Fibroblast of lung (primary cell): ENCODE results near the gene CRACR2B. TPM values are rescaled to one million over a fixed set of nuclear protein-coding genes. Genes with fewer than 3 reads are reported as not detected.

Experiments used
- DNase-seq, 2 donors: peaks; one replicate each; pipeline versions ENCODE4 v3.0.0 to v3.0.0-alpha.2; 2010; ENCODE audit warnings: low read depth in 2 of 2
- H2AFZ ChIP-seq: 2 replicates; pipeline ENCODE4 v1.5.1; 2012; ENCODE audit warnings: low read length, control low read depth, inconsistent platforms
- H3K27ac ChIP-seq: 2 replicates; pipeline ENCODE4 v1.5.1; 2011; ENCODE audit warnings: low read length, control low read depth; ENCODE audit not compliant: insufficient read depth
- H3K27me3 ChIP-seq: 2 replicates; pipeline ENCODE4 v1.5.1; 2011; ENCODE audit warnings: mild to moderate bottlenecking, low read length; ENCODE audit not compliant: control insufficient read depth, insufficient read depth
- H3K36me3 ChIP-seq: 2 replicates; pipeline ENCODE4 v1.5.1; 2011; ENCODE audit warnings: low read length; ENCODE audit not compliant: control insufficient read depth, insufficient read depth
- H3K4me1 ChIP-seq: 2 replicates; pipeline ENCODE4 v1.5.1; 2011; ENCODE audit warnings: low read length; ENCODE audit not compliant: control insufficient read depth, insufficient read depth; ENCODE audit errors: extremely low read depth
- H3K4me2 ChIP-seq: 2 replicates; pipeline ENCODE4 v1.5.1; 2011; ENCODE audit warnings: low read length, control low read depth; ENCODE audit not compliant: insufficient read depth; ENCODE audit errors: extremely low read depth
- H3K4me3 ChIP-seq, 4 experiments: fragments of 200-600 bp in 1 of 4; sonication (generic) in 1 of 4; replicated peaks in 1 of 4; 2 replicates each; pipeline ENCODE4 v1.5.1; 2011 to 2016; ENCODE audit warnings: low read length in 4 of 4, low read depth in 3 of 4, mild to moderate bottlenecking in 3 of 4, control low read depth in 2 of 4, inconsistent platforms in 1 of 4, mixed read lengths in 1 of 4; ENCODE audit not compliant: insufficient read depth in 1 of 4; ENCODE audit errors: control extremely low read depth in 1 of 4
- H3K79me2 ChIP-seq: 2 replicates; pipeline ENCODE4 v1.5.1; 2012; ENCODE audit warnings: mild to moderate bottlenecking, low read length, inconsistent platforms; ENCODE audit not compliant: control insufficient read depth, insufficient read depth
- H3K9ac ChIP-seq: 2 replicates; pipeline ENCODE4 v1.5.1; 2011; ENCODE audit warnings: mild to moderate bottlenecking, low read length, control low read depth; ENCODE audit not compliant: insufficient read depth
- H3K9me3 ChIP-seq: 2 replicates; pipeline ENCODE4 v1.5.1; 2012; ENCODE audit warnings: low read depth, low read length; ENCODE audit not compliant: control insufficient read depth, insufficient read depth
- H4K20me1 ChIP-seq: 2 replicates; pipeline ENCODE4 v1.5.1; 2011; ENCODE audit warnings: low read length; ENCODE audit not compliant: control insufficient read depth, insufficient read depth; ENCODE audit errors: extremely low read depth
- CTCF ChIP-seq, 2 donors: IDR thresholded peaks in 1 of 2; conservative IDR thresholded peaks in 1 of 2; 1 replicate in 1 of 2; 2 replicates in 1 of 2; pipeline ENCODE4 v1.5.1; 2011 to 2012; ENCODE audit warnings: low read length in 2 of 2, control low read depth in 1 of 2, inconsistent platforms in 1 of 2, low read depth in 1 of 2, mild to moderate bottlenecking in 1 of 2
- EZH2 ChIP-seq: IDR thresholded peaks from 2 replicates; pipeline ENCODE4 v1.5.1; 2012; ENCODE audit warnings: low read length, control low read depth, mild to moderate bottlenecking; ENCODE audit errors: missing control alignments
- polyA plus RNA-seq, 2 donors: library from polyadenylated mRNA; depleted of rRNA in 1 of 2; stranded (reverse) in 1 of 2; unstranded in 1 of 2; fragments of >200 nt; gene quantifications; 2 replicates each; pipeline ENCODE4 v1.2.1, GENCODE V29; 2011 to 2012; ENCODE audit warnings: missing spikeins in 1 of 2
- total RNA-seq: library from RNA; depleted of rRNA; stranded (reverse); fragments of >200 nt; gene quantifications from 2 replicates; pipeline ENCODE4 v1.2.1, GENCODE V29; 2014

Gene CRACR2B
- total and polyA plus RNA-seq, 2 donors (not counting 1 experiment from before 2014, with no cell fraction given) = 0.11 to 0.66 TPM

- Histone ChIP-seq H3K27ac (no peak overlapping the region), H2AFZ (no peak overlapping the region), H3K4me3 (no peak overlapping the region), H3K36me3 (peaks cover 26% of the 10 kb centered on the region), H3K4me1 (no peaks in the 10 kb centered on the region), H3K27me3 (no peaks in the 10 kb centered on the region), H3K9ac (no peak overlapping the region), H3K9me3 (no peaks in the 10 kb centered on the region), H3K4me2 (no peak overlapping the region), H4K20me1 (no peaks in the 10 kb centered on the region), H3K79me2 (peaks cover 2% of the 10 kb centered on the region)
- no peak for DNase-seq
- TF ChIP-seq EZH2 = no peak
- TF ChIP-seq CTCF (conservative IDR thresholded peaks at IDR 0.05 in 1 of 2, IDR thresholded peaks at IDR 0.05 in 1 of 2; ENCODE audit: low read depth in 1 of 2, low read length in 2 of 2) = no peak
Measured at GRCh38 chr11:865462-866430, 38.0 kb downstream of the CRACR2B start.

GRCh38 chr11:866481-866880 lies 38.8 kb downstream of the CRACR2B start:
- Histone ChIP-seq H3K36me3 (peaks cover 26% of the 10 kb centered on the region), H3K4me3 (no peak overlapping the region), H3K4me1 (no peaks in the 10 kb centered on the region), H2AFZ (no peak overlapping the region), H4K20me1 (no peaks in the 10 kb centered on the region), H3K4me2 (no peak overlapping the region), H3K9me3 (no peaks in the 10 kb centered on the region), H3K27ac (no peak overlapping the region), H3K27me3 (no peaks in the 10 kb centered on the region), H3K79me2 (no peaks in the 10 kb centered on the region), H3K9ac (no peak overlapping the region)
- DNase-seq = no peak
- TF ChIP-seq EZH2 (no peak), CTCF (conservative IDR thresholded peaks at IDR 0.05 in 1 of 2, IDR thresholded peaks at IDR 0.05 in 1 of 2; ENCODE audit: low read depth in 1 of 2, low read length in 2 of 2) (no peak)

GRCh38 chr11:867856-868358 lies 40.2 kb downstream of the CRACR2B start:
- Histone ChIP-seq H3K9me3 (no peaks in the 10 kb centered on the region), H3K36me3 (peaks cover 17% of the 10 kb centered on the region), H3K27me3 (no peaks in the 10 kb centered on the region), H3K4me3 (no peak overlapping the region), H2AFZ (no peak overlapping the region), H3K4me2 (no peak overlapping the region), H3K9ac (no peak overlapping the region), H3K79me2 (no peaks in the 10 kb centered on the region), H3K4me1 (peaks cover 8% of the 10 kb centered on the region), H4K20me1 (no peaks in the 10 kb centered on the region), H3K27ac (no peak overlapping the region)
- no peak for DNase-seq
- TF ChIP-seq CTCF (conservative IDR thresholded peaks at IDR 0.05 in 1 of 2, IDR thresholded peaks at IDR 0.05 in 1 of 2; ENCODE audit: low read depth in 1 of 2, low read length in 2 of 2) (no peak), EZH2 (no peak)
